ENCODE results near the gene PSMA5.
"Not testable (repeated sequence)": the region's sequence is repeated elsewhere in the genome, so short reads cannot be mapped to it uniquely, and the experiment has no call there.

PSMA5 gene

GRCh38 chr1:109433322-109433721 is 7.1 kb upstream of the PSMA5 start:
- no peak for DNase-seq (ENCODE audit: low spot score)

- DNase-seq (ENCODE audit: low spot score) = no peak
Observed at GRCh38 chr1:109432336-109432735, 6.1 kb upstream of the PSMA5 start.

GRCh38 chr1:109427171-109427467 is 871 bp upstream of the PSMA5 start:
- DNase-seq (ENCODE audit: low spot score) = no peak

GRCh38 chr1:109425391-109426280 is 612 bp downstream of the PSMA5 start:
- no peak for DNase-seq (ENCODE audit: low spot score)

- DNase-seq (ENCODE audit: low spot score) = no peak
Observed at GRCh38 chr1:109423498-109423897, 2.8 kb downstream of the PSMA5 start.

- DNase-seq (ENCODE audit: low spot score) = no peak
Observed at GRCh38 chr1:109412551-109412950, 13.7 kb downstream of the PSMA5 start.

GRCh38 chr1:109404838-109405237 is 21.4 kb downstream of the PSMA5 start:
- DNase-seq (ENCODE audit: low spot score) = no peak

- no peak for DNase-seq (ENCODE audit: low spot score)
Observed at GRCh38 chr1:109402025-109402424, 24.2 kb downstream of the PSMA5 start.

GRCh38 chr1:109400035-109400655 is 26.1 kb downstream of the PSMA5 start:
- no peak for DNase-seq (ENCODE audit: low spot score)

GRCh38 chr1:109399326-109399957 is 26.8 kb downstream of the PSMA5 start:
- peak; percentile 75 for DNase-seq (ENCODE audit: low spot score)

GRCh38 chr1:109398343-109399225 is 27.7 kb downstream of the PSMA5 start:
- no peak for DNase-seq (ENCODE audit: low spot score)

- DNase-seq (ENCODE audit: low spot score) = peak; percentile 97
Observed at GRCh38 chr1:109397581-109398342, 28.5 kb downstream of the PSMA5 start, which contains the start of gene SORT1. Gene SORT1 (minus strand): TSS chr1:109397918. CDS start chr1:109397892, 26 bp downstream.

GRCh38 chr1:109396871-109397580 is 29.2 kb downstream of the PSMA5 start:
- no peak for DNase-seq (ENCODE audit: low spot score)

GRCh38 chr1:109396513-109396839 is 29.8 kb downstream of the PSMA5 start:
- DNase-seq (ENCODE audit: low spot score) = no peak

GRCh38 chr1:109395602-109396512 is 30.4 kb downstream of the PSMA5 start:
- no peak for DNase-seq (ENCODE audit: low spot score)

GRCh38 chr1:109395282-109395599 is 31.0 kb downstream of the PSMA5 start:
- DNase-seq (ENCODE audit: low spot score) = not testable (repeated sequence)

- no peak for DNase-seq (ENCODE audit: low spot score)
Observed at GRCh38 chr1:109394591-109395281, 31.5 kb downstream of the PSMA5 start.

- no peak for DNase-seq (ENCODE audit: low spot score)
Observed at GRCh38 chr1:109393617-109394233, 32.5 kb downstream of the PSMA5 start.
